Measurements from ENCODE around the gene EGLN3.

The EGLN3 gene

GRCh38 chr14:33925946-33926345 is 24.9 kb downstream of the EGLN3 start:
- H3K27me3 Mint-ChIP-seq (ENCODE audit: low read depth), result no peaks in the 10 kb centered on the region
- H3K4me3 Mint-ChIP-seq, result no peak overlapping the region
- peaks cover 73% of the 10 kb centered on the region for H3K36me3 Mint-ChIP-seq (ENCODE audit: low read depth)
- H3K4me1 Mint-ChIP-seq (ENCODE audit: low read depth), result peaks cover 11% of the 10 kb centered on the region
- no peak for DNase-seq (ENCODE audit: low spot score)
- no peaks in the 10 kb centered on the region for H3K9me3 Mint-ChIP-seq
- no peak overlapping the region for H3K27ac Mint-ChIP-seq

- Mint-ChIP-seq H3K27me3 (ENCODE audit: low read depth) (no peaks in the 10 kb centered on the region), H3K36me3 (ENCODE audit: low read depth) (peaks cover 72% of the 10 kb centered on the region), H3K27ac (no peak overlapping the region), H3K4me3 (no peak overlapping the region), H3K9me3 (no peaks in the 10 kb centered on the region), H3K4me1 (ENCODE audit: low read depth) (peaks cover 11% of the 10 kb centered on the region)
- no peak for DNase-seq (ENCODE audit: low spot score)
Observed at GRCh38 chr14:33925235-33925634, 25.6 kb downstream of the EGLN3 start.

- peaks cover 8% of the 10 kb centered on the region for H3K4me1 Mint-ChIP-seq (ENCODE audit: low read depth)
- H3K4me3 Mint-ChIP-seq, result no peak overlapping the region
- no peaks in the 10 kb centered on the region for H3K9me3 Mint-ChIP-seq
- H3K36me3 Mint-ChIP-seq (ENCODE audit: low read depth), result peaks cover 68% of the 10 kb centered on the region
- H3K27me3 Mint-ChIP-seq (ENCODE audit: low read depth), result no peaks in the 10 kb centered on the region
- H3K27ac Mint-ChIP-seq, result no peak overlapping the region
- no peak for DNase-seq (ENCODE audit: low spot score)
Observed at GRCh38 chr14:33924566-33925100, 26.2 kb downstream of the EGLN3 start.

GRCh38 chr14:33922125-33922524 is 28.7 kb downstream of the EGLN3 start:
- Mint-ChIP-seq H3K4me3 (no peak overlapping the region), H3K36me3 (ENCODE audit: low read depth) (peaks cover 58% of the 10 kb centered on the region), H3K9me3 (no peaks in the 10 kb centered on the region), H3K27ac (no peak overlapping the region), H3K4me1 (ENCODE audit: low read depth) (peaks cover 20% of the 10 kb centered on the region), H3K27me3 (ENCODE audit: low read depth) (no peaks in the 10 kb centered on the region)
- DNase-seq (ENCODE audit: low spot score), result no peak

GRCh38 chr14:33918256-33918655 is 32.6 kb downstream of the EGLN3 start:
- Mint-ChIP-seq H3K27ac (no peak overlapping the region), H3K9me3 (no peaks in the 10 kb centered on the region)

GRCh38 chr14:33917661-33918060 is 33.2 kb downstream of the EGLN3 start:
- H3K9me3 Mint-ChIP-seq, result no peaks in the 10 kb centered on the region
- no peaks in the 10 kb centered on the region for H3K27me3 Mint-ChIP-seq (ENCODE audit: low read depth)
- peaks cover 31% of the 10 kb centered on the region for H3K36me3 Mint-ChIP-seq (ENCODE audit: low read depth)
- H3K4me3 Mint-ChIP-seq, result no peak overlapping the region
- no peak overlapping the region for H3K27ac Mint-ChIP-seq
- DNase-seq (ENCODE audit: low spot score), result no peak
- peaks cover 24% of the 10 kb centered on the region for H3K4me1 Mint-ChIP-seq (ENCODE audit: low read depth)

More at GRCh38 chr14:33918256-33918655, 32.6 kb downstream of the EGLN3 start:
- Mint-ChIP-seq H3K4me1 (ENCODE audit: low read depth) (peaks cover 24% of the 10 kb centered on the region), H3K27me3 (ENCODE audit: low read depth) (no peaks in the 10 kb centered on the region), H3K36me3 (ENCODE audit: low read depth) (peaks cover 35% of the 10 kb centered on the region), H3K4me3 (no peak overlapping the region)
- no peak for DNase-seq (ENCODE audit: low spot score)

GRCh38 chr14:33916663-33917565 is 34.0 kb downstream of the EGLN3 start:
- Mint-ChIP-seq H3K9me3 (no peaks in the 10 kb centered on the region), H3K36me3 (ENCODE audit: low read depth) (peaks cover 25% of the 10 kb centered on the region), H3K4me3 (no peak overlapping the region), H3K27me3 (ENCODE audit: low read depth) (no peaks in the 10 kb centered on the region), H3K4me1 (ENCODE audit: low read depth) (peaks cover 22% of the 10 kb centered on the region), H3K27ac (no peak overlapping the region)
- no peak for DNase-seq (ENCODE audit: low spot score)

- Mint-ChIP-seq H3K36me3 (ENCODE audit: low read depth) (peaks cover 18% of the 10 kb centered on the region), H3K4me3 (no peak overlapping the region), H3K27ac (no peak overlapping the region), H3K9me3 (no peaks in the 10 kb centered on the region), H3K4me1 (ENCODE audit: low read depth) (peaks cover 22% of the 10 kb centered on the region), H3K27me3 (ENCODE audit: low read depth) (peaks cover 3% of the 10 kb centered on the region)
- DNase-seq (ENCODE audit: low spot score), result no peak
Observed at GRCh38 chr14:33915682-33916081, 35.2 kb downstream of the EGLN3 start.

- no peak for DNase-seq (ENCODE audit: low spot score)
- Mint-ChIP-seq H3K4me3 (no peak overlapping the region), H3K36me3 (ENCODE audit: low read depth) (peaks cover 15% of the 10 kb centered on the region), H3K9me3 (no peaks in the 10 kb centered on the region), H3K27ac (no peak overlapping the region), H3K27me3 (ENCODE audit: low read depth) (peaks cover 4% of the 10 kb centered on the region), H3K4me1 (ENCODE audit: low read depth) (peaks cover 22% of the 10 kb centered on the region)
Observed at GRCh38 chr14:33914676-33915516, 36.0 kb downstream of the EGLN3 start.

- Mint-ChIP-seq H3K4me1 (ENCODE audit: low read depth) (peaks cover under 1% of the 10 kb centered on the region), H3K4me3 (no peak overlapping the region), H3K27me3 (ENCODE audit: low read depth) (peaks cover 20% of the 10 kb centered on the region), H3K27ac (no peak overlapping the region), H3K36me3 (ENCODE audit: low read depth) (peaks cover 4% of the 10 kb centered on the region), H3K9me3 (no peaks in the 10 kb centered on the region)
- no peak for DNase-seq (ENCODE audit: low spot score)
Observed at GRCh38 chr14:33911046-33911445, 39.8 kb downstream of the EGLN3 start.

GRCh38 chr14:33910435-33910834 is 40.4 kb downstream of the EGLN3 start:
- no peak for DNase-seq (ENCODE audit: low spot score)
- H3K4me1 Mint-ChIP-seq (ENCODE audit: low read depth), result no peaks in the 10 kb centered on the region
- H3K27me3 Mint-ChIP-seq (ENCODE audit: low read depth), result peaks cover 24% of the 10 kb centered on the region
- no peaks in the 10 kb centered on the region for H3K9me3 Mint-ChIP-seq
- peaks cover 4% of the 10 kb centered on the region for H3K36me3 Mint-ChIP-seq (ENCODE audit: low read depth)
- no peak overlapping the region for H3K4me3 Mint-ChIP-seq
- H3K27ac Mint-ChIP-seq, result no peak overlapping the region

GRCh38 chr14:33909380-33910084 is 41.3 kb downstream of the EGLN3 start:
- no peak overlapping the region for H3K4me3 Mint-ChIP-seq

GRCh38 chr14:33908540-33909223 is 42.2 kb downstream of the EGLN3 start:
- H3K27me3 Mint-ChIP-seq (ENCODE audit: low read depth), result peaks cover 37% of the 10 kb centered on the region

More at GRCh38 chr14:33909380-33910084, 41.3 kb downstream of the EGLN3 start:
- H3K27ac Mint-ChIP-seq, result no peak overlapping the region
- no peak for DNase-seq (ENCODE audit: low spot score)
- H3K36me3 Mint-ChIP-seq (ENCODE audit: low read depth), result peaks cover 2% of the 10 kb centered on the region
- peaks cover 30% of the 10 kb centered on the region for H3K27me3 Mint-ChIP-seq (ENCODE audit: low read depth)
- H3K9me3 Mint-ChIP-seq, result no peaks in the 10 kb centered on the region
- no peaks in the 10 kb centered on the region for H3K4me1 Mint-ChIP-seq (ENCODE audit: low read depth)

More at GRCh38 chr14:33908540-33909223, 42.2 kb downstream of the EGLN3 start:
- no peak for DNase-seq (ENCODE audit: low spot score)
- H3K4me1 Mint-ChIP-seq (ENCODE audit: low read depth), result no peaks in the 10 kb centered on the region
- no peak overlapping the region for H3K4me3 Mint-ChIP-seq
- no peak overlapping the region for H3K27ac Mint-ChIP-seq
- H3K36me3 Mint-ChIP-seq (ENCODE audit: low read depth), result peaks cover 2% of the 10 kb centered on the region
- H3K9me3 Mint-ChIP-seq, result no peaks in the 10 kb centered on the region
